Naive thymus-derived CD8-positive, alpha-beta T cell (primary cell): ENCODE results near the gene PNMA5. TPM values are rescaled to one million over a fixed set of nuclear protein-coding genes. Genes with fewer than 3 reads are reported as not detected.
"Not testable (repeated sequence)": the region's sequence is repeated elsewhere in the genome, so short reads cannot be mapped to it uniquely, and the experiment has no call there.

Experiments used
- ATAC-seq, 2 donors: fragments of 150-1000 bp; cut with Tn5 transposase in 1 of 2; sonication (Bioruptor Pico), chemical (Tn5 transposase) in 1 of 2; 1 replicate in 1 of 2; 2 replicates in 1 of 2; pipeline ENCODE4 v1.10.0; 2021; ENCODE audit warnings: mild to moderate bottlenecking in 2 of 2, moderate library complexity in 2 of 2
- POLR2A ChIA-PET: fragments of 350-600 bp; sonication (Branson Sonifier 250); formaldehyde crosslinking; loops from one replicate; lab custom pipeline; 2021; ENCODE audit warnings: antibody characterized with exemption; lab: Charles Lee
- DNase-seq, 10 donors: peaks; one replicate each; pipeline versions ENCODE4 v3.0.0 to v3.0.0-alpha.2; 2020 to 2022
- H3K27ac Mint-ChIP-seq, 10 donors: one replicate each; pipeline ENCODE4 v1.8.0; 2020 to 2022; ENCODE audit warnings: mild to moderate bottlenecking in 10 of 10, mixed read lengths in 10 of 10, moderate library complexity in 4 of 10, inconsistent platforms in 1 of 10
- H3K27me3 Mint-ChIP-seq, 5 donors: one replicate each; pipeline ENCODE4 v1.8.0; 2021 to 2022; ENCODE audit warnings: mixed read lengths in 5 of 5
- H3K36me3 Mint-ChIP-seq, 3 donors: one replicate each; pipeline ENCODE4 v1.8.0; 2020 to 2022; ENCODE audit warnings: mixed read lengths in 3 of 3, mild to moderate bottlenecking in 2 of 3, inconsistent platforms in 1 of 3
- H3K4me1 Mint-ChIP-seq, 4 donors: one replicate each; pipeline ENCODE4 v1.8.0; 2021 to 2022; ENCODE audit warnings: mixed read lengths in 4 of 4
- H3K4me3 Mint-ChIP-seq, 10 donors: one replicate each; pipeline ENCODE4 v1.8.0; 2020 to 2022; ENCODE audit warnings: mild to moderate bottlenecking in 10 of 10, mixed read lengths in 10 of 10, moderate library complexity in 6 of 10, inconsistent platforms in 1 of 10
- H3K9me3 Mint-ChIP-seq, 9 donors: one replicate each; pipeline ENCODE4 v1.8.0; 2020 to 2022; ENCODE audit warnings: mixed read lengths in 9 of 9, mild to moderate bottlenecking in 3 of 9, inconsistent platforms in 1 of 9, moderate library complexity in 1 of 9
- polyA plus RNA-seq, 3 donors: library from polyadenylated mRNA; unstranded; fragments of 300-500 nt; fragmentation: Illumina TruSeq; gene quantifications; one replicate each; pipeline ENCODE4 v1.2.3, GENCODE V29; 2021
- total RNA-seq, 8 experiments: library from RNA in 2 of 8; stranded (reverse) in 2 of 8; gene quantifications; one replicate each; pipeline ENCODE4 v1.2.3 and lab custom pipeline; 2021 to 2026

The PNMA5 gene
- total and polyA plus RNA-seq, 5 experiments from 2014 or later: not detected

DNA sequence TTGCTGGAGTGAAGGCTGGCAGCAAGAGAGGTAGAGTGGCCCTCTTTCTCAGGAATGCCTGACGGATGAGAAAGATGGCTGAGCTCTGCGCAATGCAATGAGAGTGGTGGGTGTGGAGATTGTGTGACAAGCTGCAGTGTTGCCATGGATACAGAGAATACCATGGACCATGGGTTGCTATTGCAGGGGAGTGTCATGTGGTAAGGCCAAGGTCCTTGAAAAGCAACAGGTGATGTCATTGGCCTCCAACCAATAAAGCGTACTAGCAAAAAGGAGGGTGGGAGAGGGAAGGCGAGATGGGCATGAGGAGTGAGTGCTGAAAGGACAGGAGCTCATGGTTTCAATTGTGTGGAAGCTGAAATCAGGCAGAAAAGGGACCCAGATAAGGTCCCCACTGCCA is 1.8 kb downstream of the PNMA5 start:
- Mint-ChIP-seq H3K4me3 (no peak overlapping the region), H3K27me3 (no peaks in the 10 kb centered on the region), H3K36me3 (no peaks in the 10 kb centered on the region), H3K4me1 (peaks cover 0 to 3% (median 0%) of the 10 kb centered on the region in 4 donors), H3K9me3 (no peaks in the 10 kb centered on the region), H3K27ac (peak overlapping the region in 1 of 10 donors; percentile 6)
- DNase-seq: no peak
- no peak for ATAC-seq
- POLR2A ChIA-PET: no interaction called here

- no peak overlapping the region for H3K27ac Mint-ChIP-seq
- no peak overlapping the region for H3K4me3 Mint-ChIP-seq
- peaks cover 0 to 3% (median 0%) of the 10 kb centered on the region in 4 donors for H3K4me1 Mint-ChIP-seq
- H3K36me3 Mint-ChIP-seq: no peaks in the 10 kb centered on the region
- DNase-seq (no peak), ATAC-seq (no peak)
- POLR2A ChIA-PET: no interaction called here
- H3K27me3 Mint-ChIP-seq: no peaks in the 10 kb centered on the region
- no peaks in the 10 kb centered on the region for H3K9me3 Mint-ChIP-seq
These were observed 2.8 kb downstream of the PNMA5 start for GRCh38 chrX:152991123-152991522.

- DNase-seq (no peak), ATAC-seq (no peak)
- H3K27me3 Mint-ChIP-seq: no peaks in the 10 kb centered on the region
- no peaks in the 10 kb centered on the region for H3K36me3 Mint-ChIP-seq
- H3K4me1 Mint-ChIP-seq: peaks cover 0 to 3% (median 0%) of the 10 kb centered on the region in 4 donors
- no peaks in the 10 kb centered on the region for H3K9me3 Mint-ChIP-seq
- no peak overlapping the region for H3K4me3 Mint-ChIP-seq
- POLR2A ChIA-PET: no interaction called here
- H3K27ac Mint-ChIP-seq: no peak overlapping the region
These were observed 4.6 kb downstream of the PNMA5 start for GRCh38 chrX:152989292-152989658.

GRCh38 chrX:152988536-152989291 is 5.2 kb downstream of the PNMA5 start:
- ATAC-seq: no peak
- H3K4me1 Mint-ChIP-seq: peaks cover 0 to 3% (median 0%) of the 10 kb centered on the region in 4 donors

GRCh38 chrX:152987801-152988200 is 6.1 kb downstream of the PNMA5 start:
- ATAC-seq (no peak), DNase-seq (no peak)
- POLR2A ChIA-PET: no interaction called here
- H3K9me3 Mint-ChIP-seq: no peaks in the 10 kb centered on the region
- H3K4me3 Mint-ChIP-seq: no peak overlapping the region
- H3K27me3 Mint-ChIP-seq: no peaks in the 10 kb centered on the region
- peaks cover 0 to 3% (median 0%) of the 10 kb centered on the region in 4 donors for H3K4me1 Mint-ChIP-seq
- H3K27ac Mint-ChIP-seq: no peak overlapping the region
- H3K36me3 Mint-ChIP-seq: no peaks in the 10 kb centered on the region

More at GRCh38 chrX:152988536-152989291, 5.2 kb downstream of the PNMA5 start:
- H3K27ac Mint-ChIP-seq: no peak overlapping the region
- H3K27me3 Mint-ChIP-seq: no peaks in the 10 kb centered on the region
- POLR2A ChIA-PET: no interaction called here
- H3K9me3 Mint-ChIP-seq: no peaks in the 10 kb centered on the region
- DNase-seq: no peak
- H3K36me3 Mint-ChIP-seq: no peaks in the 10 kb centered on the region
- peak overlapping the region in 1 of 10 donors; percentile 32 for H3K4me3 Mint-ChIP-seq

GRCh38 chrX:152987156-152987555 is 6.8 kb downstream of the PNMA5 start:
- ATAC-seq, DNase-seq, H3K36me3 Mint-ChIP-seq, H3K27me3 Mint-ChIP-seq, H3K4me1 Mint-ChIP-seq, H3K27ac Mint-ChIP-seq, H3K4me3 Mint-ChIP-seq, H3K9me3 Mint-ChIP-seq, POLR2A ChIA-PET: not testable (repeated sequence)

- ATAC-seq, H3K4me3 Mint-ChIP-seq, H3K27ac Mint-ChIP-seq, H3K4me1 Mint-ChIP-seq, H3K27me3 Mint-ChIP-seq, DNase-seq, H3K36me3 Mint-ChIP-seq, H3K9me3 Mint-ChIP-seq, POLR2A ChIA-PET: not testable (repeated sequence)
These were observed 8.5 kb downstream of the PNMA5 start for GRCh38 chrX:152985383-152985782.

DNA sequence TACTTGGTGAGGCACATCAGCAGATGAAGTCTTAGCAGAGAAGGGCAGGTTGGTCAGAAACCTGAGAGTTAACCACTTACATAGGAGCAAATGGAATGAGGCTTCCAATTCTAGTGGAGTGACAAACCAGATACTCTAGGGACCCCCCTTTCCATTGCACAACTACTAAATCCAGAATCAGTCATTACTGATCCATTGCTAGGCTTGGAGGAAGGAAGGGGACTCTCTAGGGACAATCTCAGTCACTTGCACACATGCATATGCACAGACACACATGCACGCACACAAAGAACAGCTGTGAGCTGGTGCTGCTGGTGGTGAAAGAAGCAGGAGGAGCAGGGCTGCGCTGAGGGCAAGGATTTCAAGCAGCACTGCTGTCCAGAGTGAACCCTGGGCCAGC is 25.7 kb downstream of the PNMA5 start:
- Mint-ChIP-seq H3K4me3 (no peak overlapping the region), H3K27ac (no peak overlapping the region), H3K36me3 (peaks cover 0 to 21% (median 5%) of the 10 kb centered on the region in 3 donors), H3K9me3 (no peaks in the 10 kb centered on the region), H3K27me3 (no peaks in the 10 kb centered on the region), H3K4me1 (no peaks in the 10 kb centered on the region)
- no peak for DNase-seq
- POLR2A ChIA-PET: no interaction called here
- no peak for ATAC-seq

GRCh38 chrX:152960115-152960514 is 33.8 kb downstream of the PNMA5 start:
- DNase-seq (no peak), ATAC-seq (no peak)
- POLR2A ChIA-PET: no interaction called here
- Mint-ChIP-seq H3K36me3 (peaks cover 0 to 1% (median 0%) of the 10 kb centered on the region in 3 donors), H3K4me3 (no peak overlapping the region), H3K27ac (no peak overlapping the region), H3K4me1 (peaks cover 0 to 9% (median 4%) of the 10 kb centered on the region in 4 donors), H3K9me3 (no peaks in the 10 kb centered on the region), H3K27me3 (no peaks in the 10 kb centered on the region)

DNA sequence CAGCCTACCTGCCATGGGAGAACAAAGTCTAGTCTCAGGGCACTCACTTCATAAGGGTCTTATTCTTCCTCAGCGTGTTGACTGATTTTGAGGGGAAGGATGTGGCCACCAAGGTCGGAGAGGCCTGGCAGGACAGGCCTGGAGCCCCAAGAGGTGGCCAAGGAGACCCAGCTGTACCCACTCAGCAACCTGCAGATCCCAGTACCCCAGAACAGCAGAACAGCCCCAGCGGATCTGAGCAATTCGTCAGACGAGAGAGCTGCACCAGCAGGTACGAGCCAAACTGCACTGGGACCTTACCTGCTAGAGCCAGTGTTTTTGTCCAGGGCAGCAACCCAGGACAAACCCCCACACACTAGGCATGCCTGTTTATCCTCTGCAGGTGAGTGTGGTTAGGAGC is 34.3 kb downstream of the PNMA5 start:
- H3K9me3 Mint-ChIP-seq: no peaks in the 10 kb centered on the region
- no peak for ATAC-seq
- no peak overlapping the region for H3K4me3 Mint-ChIP-seq
- POLR2A ChIA-PET: interaction anchor here (2.8 kb wide), 1 partner anchor 18 kb away, joined by 12 read pairs; no protein-coding TSS in a partner anchor
- no peak overlapping the region for H3K27ac Mint-ChIP-seq
- peaks cover 0 to 9% (median 4%) of the 10 kb centered on the region in 4 donors for H3K4me1 Mint-ChIP-seq
- no peaks in the 10 kb centered on the region for H3K27me3 Mint-ChIP-seq
- no peak for DNase-seq
- H3K36me3 Mint-ChIP-seq: peaks cover 0 to 1% (median 0%) of the 10 kb centered on the region in 3 donors

GRCh38 chrX:152958524-152959465 is 35.1 kb downstream of the PNMA5 start:
- DNase-seq (peak; percentile 76 to 97 (median 88)), ATAC-seq (peak; percentile 99)
- no peaks in the 10 kb centered on the region for H3K9me3 Mint-ChIP-seq
- POLR2A ChIA-PET: interaction anchor here (1.2 to 2.8 kb wide), 2 partner anchors 15 to 17 kb away, joined by 3 to 12 read pairs; no protein-coding TSS in a partner anchor
- H3K4me1 Mint-ChIP-seq: peaks cover 0 to 9% (median 4%) of the 10 kb centered on the region in 4 donors
- peak overlapping the region; percentile 88 to 95 (median 93) for H3K27ac Mint-ChIP-seq
- H3K36me3 Mint-ChIP-seq: peaks cover 0 to 1% (median 0%) of the 10 kb centered on the region in 3 donors
- no peaks in the 10 kb centered on the region for H3K27me3 Mint-ChIP-seq
- H3K4me3 Mint-ChIP-seq: peak overlapping the region; percentile 67 to 86 (median 81)

DNA sequence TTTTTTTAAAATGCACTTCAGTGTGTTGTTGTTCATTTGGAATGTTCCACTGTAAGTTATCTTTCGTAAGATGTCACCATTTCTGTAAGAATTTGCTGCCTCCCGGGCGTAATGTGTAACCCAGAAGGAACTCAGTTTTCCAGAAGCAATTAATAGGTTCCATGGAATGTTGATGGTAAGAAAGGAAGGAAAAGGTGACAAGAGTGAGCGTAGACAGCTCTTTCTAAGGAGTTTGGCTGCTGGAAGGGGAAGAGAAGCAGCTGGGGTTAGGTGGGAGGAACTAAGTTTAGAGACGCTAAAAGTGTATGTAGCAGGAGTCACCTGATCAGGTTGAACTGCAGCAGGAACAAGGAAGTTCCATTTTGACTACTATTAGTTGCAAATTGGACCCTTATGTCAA is 35.9 kb downstream of the PNMA5 start:
- peaks cover 0 to 9% (median 4%) of the 10 kb centered on the region in 4 donors for H3K4me1 Mint-ChIP-seq
- peak overlapping the region in 8 of 10 donors; percentile 33 to 86 (median 80) for H3K4me3 Mint-ChIP-seq
- no peaks in the 10 kb centered on the region for H3K27me3 Mint-ChIP-seq
- no peaks in the 10 kb centered on the region for H3K9me3 Mint-ChIP-seq
- DNase-seq: no peak
- H3K36me3 Mint-ChIP-seq: peaks cover 0 to 1% (median under 1%) of the 10 kb centered on the region in 3 donors
- peak overlapping the region; percentile 74 to 95 (median 93) for H3K27ac Mint-ChIP-seq
- POLR2A ChIA-PET: interaction anchor here (1.2 to 2.8 kb wide), 2 partner anchors 14 to 16 kb away, joined by 3 to 12 read pairs; no protein-coding TSS in a partner anchor
- ATAC-seq: no peak
